D341Med (cell line): ENCODE measurements around the gene UEVLD.
"Not testable (repeated sequence)": the region's sequence is repeated elsewhere in the genome, so short reads cannot be mapped to it uniquely, and the experiment has no call there.

Experiments
- DNase-seq: peaks from one replicate; pipeline ENCODE4 v3.0.0; 2012; ENCODE audit warnings: low spot score

UEVLD gene

GRCh38 chr11:18588297-18589252 is at the start of gene UEVLD:
TSS of gene UEVLD (minus strand) at chr11:18588734. CDS start at chr11:18588654, 80 bp downstream.
- DNase-seq = peak; percentile 95

- DNase-seq = peak; percentile 93
Measured at GRCh38 chr11:18634140-18635032, 45.9 kb upstream of the UEVLD start, which contains the start of gene SPTY2D1. TSS of gene SPTY2D1 (minus strand) at chr11:18634342. CDS start at chr11:18634257, 85 bp downstream.

- no peak for DNase-seq
Measured at GRCh38 chr11:18633256-18634139, 45.0 kb upstream of the UEVLD start.

GRCh38 chr11:18632841-18633240 is 44.3 kb upstream of the UEVLD start:
- DNase-seq = no peak

- no peak for DNase-seq
Measured at GRCh38 chr11:18624161-18624560, 35.6 kb upstream of the UEVLD start.

GRCh38 chr11:18623707-18624106 is 35.2 kb upstream of the UEVLD start:
- no peak for DNase-seq

GRCh38 chr11:18618342-18619025 is 29.9 kb upstream of the UEVLD start:
- DNase-seq = no peak

GRCh38 chr11:18617688-18618341 is 29.3 kb upstream of the UEVLD start:
- DNase-seq = no peak

GRCh38 chr11:18615628-18616392 is 27.3 kb upstream of the UEVLD start:
- no peak for DNase-seq

GRCh38 chr11:18614667-18615066 is 26.1 kb upstream of the UEVLD start:
- no peak for DNase-seq

- no peak for DNase-seq
Measured at GRCh38 chr11:18612394-18612793, 23.9 kb upstream of the UEVLD start.

- no peak for DNase-seq
Measured at GRCh38 chr11:18611196-18611595, 22.7 kb upstream of the UEVLD start.

GRCh38 chr11:18608376-18608775 is 19.8 kb upstream of the UEVLD start:
- no peak for DNase-seq

- no peak for DNase-seq
Measured at GRCh38 chr11:18600915-18601569, 12.5 kb upstream of the UEVLD start.

GRCh38 chr11:18599739-18600230 is 11.3 kb upstream of the UEVLD start, which contains the start of gene MISFA:
TSS of gene MISFA (plus strand) at chr11:18599789. CDS start at chr11:18599929, 140 bp downstream.
- DNase-seq = no peak

GRCh38 chr11:18594999-18595749 is 6.6 kb upstream of the UEVLD start:
- DNase-seq = no peak

- DNase-seq = not testable (repeated sequence)
Measured at GRCh38 chr11:18594088-18594487, 5.6 kb upstream of the UEVLD start.

GRCh38 chr11:18590571-18590970 is 2.0 kb upstream of the UEVLD start:
- no peak for DNase-seq
